Adrenal gland (tissue), 5 donors: Measurements from ENCODE around the gene TNS3.

Experiments used
- CTCF ChIP-seq, 6 experiments: fragments of 450-650 bp in 4 of 6; fragments of 200-600 bp in 2 of 6; sonication (generic) in 1 of 6; IDR thresholded peaks; 1 replicate in 5 of 6; 2 replicates in 1 of 6; pipeline versions ENCODE4 v1.5.1 to v1.8.0; 2016 to 2021; ENCODE audit warnings: antibody characterized with exemption in 6 of 6, mild to moderate bottlenecking in 2 of 6, moderate library complexity in 1 of 6
- POLR2A ChIP-seq, 2 donors: fragments of 450-650 bp; IDR thresholded peaks; one replicate each; pipeline ENCODE4 v1.6.1; 2017; ENCODE audit warnings: antibody characterized with exemption in 2 of 2, mild to moderate bottlenecking in 2 of 2, moderate library complexity in 1 of 2
- donor health status: DM: no; HTN: no; CAD: no.

- TF ChIP-seq CTCF (IDR thresholded peaks at IDR 0.05) (no peak), POLR2A (IDR thresholded peaks at IDR 0.05) (no peak)
These were observed 340.5 kb downstream of the TNS3 start for GRCh38 chr7:47241112-47242065.
